ENCODE data around the gene ZMAT2. TPM values are rescaled to one million over a fixed set of nuclear protein-coding genes. Genes with fewer than 3 reads are reported as not detected.
"Not testable (repeated sequence)": the region's sequence is repeated elsewhere in the genome, so short reads cannot be mapped to it uniquely, and the experiment has no call there.

The ZMAT2 gene
- polyA plus RNA-seq, 1 donor, result 73.2 TPM

DNA sequence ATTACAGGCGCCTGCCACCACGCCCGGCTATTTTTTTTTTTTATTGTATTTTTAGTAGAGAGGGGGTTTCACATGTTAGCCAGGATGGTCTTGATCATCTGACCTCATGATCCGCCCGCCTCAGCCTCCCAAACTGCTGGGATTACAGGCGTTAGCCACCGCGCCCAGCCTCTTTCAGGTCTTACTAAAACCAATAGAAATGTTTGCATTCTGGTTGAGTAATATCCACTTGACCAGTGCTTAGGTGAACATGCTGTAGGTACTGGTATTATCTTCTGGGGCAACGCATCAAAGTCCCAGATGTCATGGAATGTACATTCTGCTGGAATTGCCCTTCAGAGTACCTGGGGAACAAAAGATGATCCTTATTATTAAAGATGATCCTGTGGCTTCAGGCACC, 8.5 kb downstream of the ZMAT2 start:
- DNase-seq (ENCODE audit: low read depth), result not testable (repeated sequence)

DNA sequence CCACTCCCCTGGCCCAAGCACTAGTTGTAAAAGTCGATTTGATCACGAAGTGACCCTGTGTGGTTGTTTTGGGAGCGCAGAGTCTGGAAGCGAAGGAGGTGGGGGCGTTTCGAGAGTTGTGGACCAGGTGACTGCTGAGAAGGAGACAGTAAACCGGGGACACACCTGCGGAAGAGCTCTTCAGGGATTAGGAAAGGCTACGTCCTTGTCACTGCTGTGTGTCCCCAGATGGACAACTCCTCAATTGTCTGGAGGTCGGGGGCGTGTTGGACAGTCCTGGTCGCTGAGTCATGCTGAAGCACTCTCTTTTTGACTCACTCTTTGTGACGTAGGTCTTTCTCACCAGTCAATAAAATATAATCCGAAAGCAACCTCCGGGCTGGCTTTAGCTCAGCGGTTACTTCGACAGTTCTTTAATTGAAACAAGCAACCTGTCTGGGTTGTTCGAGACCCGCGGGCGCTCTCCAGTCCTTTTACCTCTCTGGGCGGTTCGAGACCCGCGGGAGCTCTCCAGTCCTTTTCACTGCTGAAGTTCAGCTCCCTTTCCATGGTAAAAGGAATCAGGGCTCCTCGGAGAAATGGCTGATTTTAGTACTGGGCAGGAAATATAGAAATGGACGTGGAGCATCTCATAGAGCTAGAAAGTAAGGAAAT, 10.8 kb downstream of the ZMAT2 start:
- peak; percentile 60 for DNase-seq (ENCODE audit: low read depth)

DNA sequence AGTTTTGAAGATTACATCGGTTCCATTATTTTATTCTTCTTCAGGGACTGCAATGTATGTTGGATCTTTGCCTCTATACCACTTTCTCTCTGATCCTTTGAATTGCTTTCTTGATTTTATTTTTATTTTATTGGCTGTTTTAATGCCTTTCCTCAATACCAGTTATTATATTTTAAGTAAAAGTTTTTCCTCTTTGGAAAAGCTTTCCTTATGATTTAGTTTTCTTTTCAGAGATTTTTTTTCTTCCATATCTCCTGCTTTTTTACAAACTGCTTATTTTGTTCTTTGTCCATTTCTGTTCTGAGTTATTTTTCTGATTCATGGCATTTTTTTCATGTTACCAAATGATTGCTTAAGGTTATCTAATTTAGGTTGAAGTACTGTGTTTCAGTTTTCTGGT, 11.5 kb downstream of the ZMAT2 start:
- no peak for DNase-seq (ENCODE audit: low read depth)

DNA sequence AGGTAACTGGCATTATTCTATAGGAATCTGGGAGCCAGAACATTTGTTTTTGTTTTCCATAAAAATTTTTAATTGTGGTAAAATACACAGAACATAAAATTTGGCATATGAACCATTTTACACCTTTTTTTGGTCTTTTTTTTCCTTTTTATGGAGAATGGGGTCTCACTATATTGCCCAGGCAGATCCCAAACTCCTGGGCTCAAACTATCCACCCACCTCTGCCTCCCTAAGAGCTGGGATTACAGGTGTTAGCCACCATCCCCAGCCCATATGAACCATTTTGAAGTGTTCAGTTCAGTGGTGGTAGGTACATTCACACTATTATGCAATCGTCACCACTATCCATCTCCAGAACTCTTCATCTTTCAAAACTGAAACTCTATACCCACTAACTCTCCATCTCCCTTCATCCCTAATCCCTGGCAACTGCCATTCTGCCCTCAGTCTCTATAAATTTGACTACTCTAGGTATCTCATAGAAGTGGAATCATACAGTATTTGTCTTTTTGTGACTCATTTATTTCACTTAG, 13.4 kb downstream of the ZMAT2 start:
- no peak for DNase-seq (ENCODE audit: low read depth)

DNA sequence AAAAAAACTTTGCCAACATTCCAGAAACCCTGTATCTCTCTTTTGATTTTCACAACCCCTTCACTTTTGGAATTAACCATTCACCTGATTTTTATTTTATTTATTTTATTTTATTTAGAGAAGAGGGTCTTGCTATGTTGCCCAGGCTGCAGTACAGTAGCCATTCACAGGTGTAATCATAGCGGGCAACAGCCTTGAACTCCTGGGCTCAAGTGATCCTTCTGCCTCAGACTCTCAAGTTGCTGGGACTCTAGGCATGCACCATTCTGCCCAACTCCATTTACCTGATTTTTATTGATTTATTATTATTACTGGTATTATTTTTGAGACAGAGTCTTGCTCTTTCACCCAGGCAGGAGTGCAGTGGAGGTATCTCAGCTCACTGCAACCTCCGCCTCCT, 16.0 kb downstream of the ZMAT2 start:
- not testable (repeated sequence) for DNase-seq (ENCODE audit: low read depth)

DNA sequence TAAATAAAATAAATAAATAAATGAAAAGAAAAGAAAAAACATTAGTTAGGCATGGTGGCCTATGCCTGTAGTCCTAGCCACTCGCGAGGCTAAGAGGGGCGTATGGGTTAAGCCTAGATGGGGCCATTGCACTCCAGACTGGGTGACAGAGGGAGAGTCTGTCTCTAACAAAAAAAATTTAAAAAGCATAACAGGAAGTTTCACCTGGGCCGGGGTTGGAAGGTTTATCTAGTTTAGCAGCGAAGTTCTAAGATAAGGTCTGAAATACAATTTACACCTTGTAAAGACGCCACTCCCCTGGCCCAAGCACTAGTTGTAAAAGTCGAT, 18.0 kb downstream of the ZMAT2 start:
- no peak for DNase-seq (ENCODE audit: low read depth)

DNA sequence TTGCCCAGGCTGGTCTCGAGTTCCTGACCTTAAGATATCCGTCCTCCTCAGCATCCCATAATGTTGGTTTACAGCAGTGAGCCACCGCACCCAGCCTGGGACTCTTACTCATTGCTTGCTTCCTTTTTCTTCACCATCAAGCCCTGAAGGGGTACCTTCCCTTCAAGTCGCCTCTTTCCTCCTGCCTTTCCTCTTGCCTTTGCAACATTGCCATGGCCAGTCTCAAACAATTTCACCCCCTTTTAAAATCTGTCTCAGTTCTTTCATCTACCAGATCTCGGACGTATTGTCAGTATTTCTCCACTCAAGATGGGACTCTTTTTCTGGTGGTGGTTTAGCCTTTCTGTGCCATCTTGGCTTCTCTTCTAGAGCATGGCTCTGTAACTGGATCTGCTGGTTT, 20.5 kb downstream of the ZMAT2 start:
- not testable (repeated sequence) for DNase-seq (ENCODE audit: low read depth)

DNA sequence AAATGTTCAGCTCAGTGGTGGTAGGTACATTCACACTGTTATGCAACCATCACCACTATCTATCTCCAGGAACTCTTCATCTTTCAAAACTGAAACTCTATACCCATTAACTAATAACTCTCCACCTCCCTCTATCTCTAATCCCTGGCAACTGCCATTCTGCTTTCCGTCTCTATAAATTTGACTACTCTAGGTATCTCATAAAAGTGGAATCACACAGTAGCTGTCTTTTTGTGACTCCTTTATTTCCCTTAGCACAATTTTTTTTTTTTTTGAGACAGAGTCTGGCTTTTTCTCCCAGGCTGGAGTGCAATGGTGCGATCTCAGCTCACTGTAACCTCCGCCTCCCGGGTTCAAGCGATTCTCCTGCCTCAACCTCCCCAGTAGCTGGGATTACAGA, 21.1 kb downstream of the ZMAT2 start:
- not testable (repeated sequence) for DNase-seq (ENCODE audit: low read depth)

DNA sequence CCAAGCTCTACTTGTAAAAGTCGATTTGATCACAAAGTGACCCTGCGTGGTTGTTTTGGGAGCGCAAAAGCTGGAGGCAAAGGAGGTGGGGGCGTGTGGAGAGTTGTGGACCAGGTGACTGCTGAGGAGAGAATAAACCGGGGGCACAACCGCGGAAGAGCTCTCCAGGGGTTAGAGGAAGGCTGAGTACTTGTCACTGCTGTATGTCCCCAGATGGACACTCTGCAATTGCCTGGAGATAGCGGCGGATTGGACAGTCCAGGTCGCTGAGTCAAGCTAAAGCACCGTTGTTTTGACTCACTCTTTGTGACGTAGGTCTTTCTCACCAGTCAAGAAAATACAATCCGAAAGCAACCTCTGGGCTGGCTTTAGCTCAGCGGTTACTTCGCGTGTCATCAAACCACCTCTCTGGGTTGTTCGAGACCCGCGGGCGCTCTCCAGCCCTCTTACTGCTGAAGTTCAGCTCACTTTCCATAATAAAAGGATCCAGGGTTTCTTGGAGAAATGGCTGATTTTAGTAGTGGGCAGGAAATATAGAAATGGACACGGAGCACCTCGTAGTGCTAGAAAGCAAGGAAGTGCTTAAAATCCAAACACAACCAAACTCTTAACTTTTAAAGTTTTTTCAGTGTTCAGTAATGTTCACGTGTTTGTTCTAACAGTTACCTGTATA, 25.7 kb downstream of the ZMAT2 start:
- no peak for DNase-seq (ENCODE audit: low read depth)

DNA sequence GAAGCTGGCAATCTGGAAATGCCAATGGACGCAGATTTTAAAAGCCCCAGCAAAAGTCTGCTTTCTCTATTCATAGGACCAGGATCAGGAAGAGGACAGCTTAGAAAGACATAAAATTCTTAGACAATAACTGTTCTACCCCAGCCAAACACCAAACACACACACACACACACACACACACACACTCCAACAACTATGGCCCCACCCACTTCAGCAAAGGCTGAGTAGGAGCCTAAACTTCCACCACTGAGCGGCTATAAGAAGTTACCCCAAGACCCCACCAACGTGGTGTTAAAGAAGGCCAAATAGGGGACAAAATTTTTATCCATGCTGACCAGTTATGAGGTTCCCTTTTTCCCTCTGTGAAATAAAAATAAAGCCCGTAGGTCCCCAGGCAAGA, 32.9 kb downstream of the ZMAT2 start:
- no peak for DNase-seq (ENCODE audit: low read depth)

DNA sequence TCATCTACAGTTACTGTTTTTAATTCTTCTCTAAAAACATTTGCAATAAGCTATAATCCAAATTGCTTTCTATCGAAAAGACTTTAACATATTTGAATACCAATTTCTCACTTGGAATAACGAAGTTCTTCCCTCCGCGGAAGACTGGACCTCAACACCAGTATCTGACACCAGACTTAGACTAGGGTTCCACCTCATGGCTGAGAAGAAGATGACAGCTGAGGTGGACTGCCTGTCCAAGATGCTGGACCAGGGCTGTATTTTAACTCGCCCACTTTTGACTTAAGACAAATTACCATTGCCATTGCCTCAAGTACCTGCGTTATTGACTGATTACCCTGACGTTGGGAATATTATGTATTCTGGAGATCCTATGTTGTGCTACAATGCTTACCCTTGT, 34.1 kb downstream of the ZMAT2 start:
- DNase-seq (ENCODE audit: low read depth), result no peak

DNA sequence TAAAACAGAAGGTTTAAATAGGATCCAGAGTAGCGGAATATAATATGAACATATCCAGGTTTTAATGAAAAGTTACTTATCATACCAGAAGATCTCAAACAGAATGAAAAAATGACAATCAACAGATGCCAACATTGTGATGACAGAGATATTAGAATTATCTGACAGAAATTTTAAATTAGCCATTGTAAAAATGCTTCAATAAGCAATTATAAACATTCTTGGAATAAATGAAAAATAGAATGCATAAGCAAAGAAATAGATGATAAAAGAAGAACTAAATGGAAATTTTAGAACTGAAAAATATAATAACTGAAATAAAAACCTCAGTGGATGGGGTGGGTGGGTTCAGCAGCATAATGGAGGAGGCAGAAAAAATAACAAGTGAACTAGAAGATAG, 37.2 kb downstream of the ZMAT2 start:
- no peak for DNase-seq (ENCODE audit: low read depth)

DNA sequence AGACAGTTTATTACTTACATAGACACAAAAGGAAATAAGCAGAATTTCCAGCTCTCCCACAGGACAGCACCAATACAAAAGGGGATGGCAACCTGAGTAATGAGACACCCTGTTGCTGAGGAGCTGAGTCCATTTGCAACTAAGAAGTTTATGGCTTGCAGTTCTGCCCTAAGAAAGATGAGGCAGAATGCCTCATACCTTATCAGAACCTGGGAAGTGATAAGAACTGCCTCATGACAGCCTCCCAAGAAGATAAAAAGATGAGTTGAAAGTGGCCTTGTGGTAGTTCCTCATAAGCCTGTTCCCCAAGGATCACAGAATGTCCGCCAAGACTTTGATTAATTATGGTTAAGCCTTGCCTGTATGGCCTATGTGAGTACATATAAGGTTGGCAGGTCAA, 41.7 kb downstream of the ZMAT2 start:
- no peak for DNase-seq (ENCODE audit: low read depth)

DNA sequence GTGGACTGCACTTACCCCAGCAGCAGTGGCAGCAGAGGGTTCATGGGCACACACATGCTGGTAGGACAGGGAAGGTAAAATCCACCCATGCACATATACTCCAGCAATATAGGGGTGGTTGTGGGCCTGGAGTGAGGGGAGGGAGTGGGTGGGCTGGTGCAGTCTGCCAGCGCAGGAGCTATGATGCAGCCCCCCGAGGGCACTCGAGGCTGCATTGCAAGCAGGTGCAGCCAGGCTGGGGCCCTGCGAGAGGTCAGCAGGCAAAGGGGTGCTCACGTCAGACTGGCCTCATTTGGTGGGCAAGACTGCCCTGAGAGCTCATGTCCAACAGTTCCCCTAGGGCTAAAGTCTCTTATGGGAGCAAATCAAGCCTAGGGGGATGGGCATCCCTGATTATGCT, 53.3 kb downstream of the ZMAT2 start:
- no peak for DNase-seq (ENCODE audit: low read depth)

Other genes starting within 250 kb of the ZMAT2 start
- gene EIF4EBP3, start 152.8 kb upstream of the ZMAT2 start, polyA plus RNA-seq (ENCODE audit: insufficient read length), result 8.8 TPM
- 23.6 TPM for gene SRA1, start 143.0 kb upstream of the ZMAT2 start, polyA plus RNA-seq (ENCODE audit: insufficient read length)
- gene APBB3, start 135.8 kb upstream of the ZMAT2 start, polyA plus RNA-seq (ENCODE audit: insufficient read length), result 25.4 TPM
- gene SLC35A4, start 135.6 kb upstream of the ZMAT2 start, polyA plus RNA-seq (ENCODE audit: insufficient read length), result 52.8 TPM
- 18.3 TPM for gene CD14, start 67.3 kb upstream of the ZMAT2 start, polyA plus RNA-seq (ENCODE audit: insufficient read length)
- gene TMCO6, start 61.0 kb upstream of the ZMAT2 start, polyA plus RNA-seq (ENCODE audit: insufficient read length), result 8.3 TPM
- gene NDUFA2, start 52.8 kb upstream of the ZMAT2 start, polyA plus RNA-seq (ENCODE audit: insufficient read length), result 58.2 TPM
- 95.3 TPM for gene IK, start 52.6 kb upstream of the ZMAT2 start, polyA plus RNA-seq (ENCODE audit: insufficient read length)
- 14.9 TPM for gene WDR55, start 35.5 kb upstream of the ZMAT2 start, polyA plus RNA-seq (ENCODE audit: insufficient read length)
- gene DND1, start 26.9 kb upstream of the ZMAT2 start, polyA plus RNA-seq (ENCODE audit: insufficient read length), result not detected
- gene HARS1, start 9.1 kb upstream of the ZMAT2 start, polyA plus RNA-seq (ENCODE audit: insufficient read length), result 58.2 TPM
- gene HARS2, start 9.0 kb upstream of the ZMAT2 start, polyA plus RNA-seq (ENCODE audit: insufficient read length), result 26.6 TPM
- 0.10 TPM for gene PCDHA1, start 85.7 kb downstream of the ZMAT2 start, polyA plus RNA-seq (ENCODE audit: insufficient read length)
- gene PCDHA2, start 94.4 kb downstream of the ZMAT2 start, polyA plus RNA-seq (ENCODE audit: insufficient read length), result 0.09 TPM
- gene PCDHA3, start 100.6 kb downstream of the ZMAT2 start, polyA plus RNA-seq (ENCODE audit: insufficient read length), result 0.14 TPM
- 0.14 TPM for gene PCDHA4, start 106.6 kb downstream of the ZMAT2 start, polyA plus RNA-seq (ENCODE audit: insufficient read length)
- 0.08 TPM for gene PCDHA5, start 121.2 kb downstream of the ZMAT2 start, polyA plus RNA-seq (ENCODE audit: insufficient read length)
- 0.06 TPM for gene PCDHA6, start 127.5 kb downstream of the ZMAT2 start, polyA plus RNA-seq (ENCODE audit: insufficient read length)
- gene PCDHA7, start 133.8 kb downstream of the ZMAT2 start, polyA plus RNA-seq (ENCODE audit: insufficient read length), result 0.06 TPM
- 0.03 TPM for gene PCDHA8, start 140.7 kb downstream of the ZMAT2 start, polyA plus RNA-seq (ENCODE audit: insufficient read length)
- gene PCDHA9, start 147.9 kb downstream of the ZMAT2 start, polyA plus RNA-seq (ENCODE audit: insufficient read length), result not detected
- gene PCDHA10, start 155.4 kb downstream of the ZMAT2 start, polyA plus RNA-seq (ENCODE audit: insufficient read length), result 0.05 TPM
- not detected for gene PCDHA11, start 168.5 kb downstream of the ZMAT2 start, polyA plus RNA-seq (ENCODE audit: insufficient read length)
- gene PCDHA12, start 174.9 kb downstream of the ZMAT2 start, polyA plus RNA-seq (ENCODE audit: insufficient read length), result not detected
- gene PCDHA13, start 181.7 kb downstream of the ZMAT2 start, polyA plus RNA-seq (ENCODE audit: insufficient read length), result 0.08 TPM
- gene PCDHAC1, start 225.9 kb downstream of the ZMAT2 start, polyA plus RNA-seq (ENCODE audit: insufficient read length), result 0.04 TPM

All from forelimb muscle (tissue), 1 donor.